Hepatocyte (in vitro differentiated cells): ENCODE data around the gene MYO1A.

Experiments used
- EZH2 ChIP-seq: fragments of 200-600 bp; sonication (generic); IDR thresholded peaks from 2 replicates; pipeline ENCODE4 v1.6.1; 2016; ENCODE audit warnings: antibody characterized with exemption, mild to moderate bottlenecking, borderline replicate concordance
- EZH2phosphoT487 ChIP-seq: fragments of 200-600 bp; sonication (generic); IDR thresholded peaks from one replicate; pipeline ENCODE4 v1.6.1; 2018; ENCODE audit warnings: antibody characterized with exemption, mild to moderate bottlenecking, low read depth, moderate library complexity; ENCODE audit not compliant: unreplicated experiment, severe bottlenecking
- TF ChIP-seq, protein P1 (sequence below): fragments of 200-600 bp; sonication (generic); IDR thresholded peaks from 2 replicates; pipeline ENCODE4 v1.5.1; 2016; ENCODE audit warnings: antibody characterized with exemption, mild to moderate bottlenecking; ENCODE audit not compliant: poor library complexity

DNA sequence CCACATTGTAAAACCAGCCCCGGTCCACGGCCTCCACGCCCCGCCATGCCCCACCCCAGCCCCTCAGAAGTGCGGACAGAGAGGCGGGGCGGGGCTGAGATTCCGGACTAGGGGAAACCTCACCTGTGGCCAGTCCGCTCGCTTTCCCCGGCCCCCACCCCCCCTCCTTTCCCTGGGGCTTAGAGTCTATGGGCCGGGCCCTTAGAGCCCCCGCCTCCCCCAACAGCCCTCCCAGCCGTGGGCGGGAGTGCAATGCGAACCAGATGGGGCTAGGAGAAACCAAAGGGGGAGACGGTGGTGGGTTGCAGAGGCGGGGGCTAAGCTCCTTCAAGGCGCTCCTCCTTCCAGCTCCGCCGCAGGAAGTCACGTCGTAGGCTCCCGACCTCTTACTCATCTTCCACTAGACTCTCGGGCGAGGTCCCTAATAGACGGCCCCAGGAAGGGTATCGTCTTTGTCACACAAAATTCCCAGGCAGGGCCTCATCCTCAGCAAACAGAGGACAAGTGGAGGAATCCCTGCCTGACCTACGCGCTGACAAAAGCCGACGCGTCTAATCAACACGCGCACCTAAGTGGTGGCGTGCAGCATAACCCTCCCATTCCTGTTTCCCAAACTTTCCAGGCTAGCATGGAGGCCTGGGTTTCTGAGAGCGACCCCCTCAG is 37.9 kb upstream of the MYO1A start:
- TF ChIP-seq, protein P1, sequence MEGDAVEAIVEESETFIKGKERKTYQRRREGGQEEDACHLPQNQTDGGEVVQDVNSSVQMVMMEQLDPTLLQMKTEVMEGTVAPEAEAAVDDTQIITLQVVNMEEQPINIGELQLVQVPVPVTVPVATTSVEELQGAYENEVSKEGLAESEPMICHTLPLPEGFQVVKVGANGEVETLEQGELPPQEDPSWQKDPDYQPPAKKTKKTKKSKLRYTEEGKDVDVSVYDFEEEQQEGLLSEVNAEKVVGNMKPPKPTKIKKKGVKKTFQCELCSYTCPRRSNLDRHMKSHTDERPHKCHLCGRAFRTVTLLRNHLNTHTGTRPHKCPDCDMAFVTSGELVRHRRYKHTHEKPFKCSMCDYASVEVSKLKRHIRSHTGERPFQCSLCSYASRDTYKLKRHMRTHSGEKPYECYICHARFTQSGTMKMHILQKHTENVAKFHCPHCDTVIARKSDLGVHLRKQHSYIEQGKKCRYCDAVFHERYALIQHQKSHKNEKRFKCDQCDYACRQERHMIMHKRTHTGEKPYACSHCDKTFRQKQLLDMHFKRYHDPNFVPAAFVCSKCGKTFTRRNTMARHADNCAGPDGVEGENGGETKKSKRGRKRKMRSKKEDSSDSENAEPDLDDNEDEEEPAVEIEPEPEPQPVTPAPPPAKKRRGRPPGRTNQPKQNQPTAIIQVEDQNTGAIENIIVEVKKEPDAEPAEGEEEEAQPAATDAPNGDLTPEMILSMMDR = no peak
- TF ChIP-seq EZH2 = no peak
- TF ChIP-seq EZH2phosphoT487 = no peak
